Caco-2 (cell line): ENCODE data around the gene HSPH1. TPM values are rescaled to one million over a fixed set of nuclear protein-coding genes. Genes with fewer than 3 reads are reported as not detected.
A peak's percentile ranks its signal among the peaks of the same experiment; 100 is the strongest.

Experiments used
- BruUV-seq: library from RNA; stranded (reverse); fragments of 400-500 nt; replicated peaks from 2 replicates; lab custom pipeline; 2021; lab: Mats Ljungman, UMichigan
- CTCF ChIA-PET: fragments of 300-600 bp; sonication (Branson Sonifier 250); formaldehyde crosslinking; loops from one replicate; lab custom pipeline; 2022; ENCODE audit warnings: antibody characterized with exemption; lab: Charles Lee
- POLR2A ChIA-PET: fragments of 300-600 bp; sonication (Branson Sonifier 250); formaldehyde crosslinking; loops from one replicate; lab custom pipeline; 2022; ENCODE audit warnings: antibody characterized with exemption; lab: Charles Lee
- DNase-seq, 2 experiments: peaks; one replicate each; pipeline versions ENCODE4 v3.0.0 to v3.0.0-alpha.2; 2020 to 2022
- H3K27me3 ChIP-seq: replicated peaks from 2 replicates; pipeline ENCODE4 v1.6.0; 2011; ENCODE audit warnings: low read length; ENCODE audit not compliant: control insufficient read depth, insufficient read depth
- H3K36me3 ChIP-seq: 2 replicates; pipeline ENCODE4 v1.5.1; 2011; ENCODE audit warnings: low read length; ENCODE audit not compliant: control insufficient read depth, insufficient read depth
- H3K4me1 ChIP-seq: fragments of 250-450 bp; sonication (Bioruptor Pico); 2 replicates; pipeline ENCODE4 v1.5.1; 2020; ENCODE audit warnings: mild to moderate bottlenecking
- H3K4me3 ChIP-seq: 2 replicates; pipeline ENCODE4 v1.5.1; 2011; ENCODE audit warnings: low read depth, mild to moderate bottlenecking, control low read depth, low read length
- H3K9me3 ChIP-seq: fragments of 250-450 bp; sonication (Bioruptor Pico); 2 replicates; pipeline ENCODE4 v1.5.1; 2020; ENCODE audit warnings: mild to moderate bottlenecking, moderate library complexity
- H3K27ac Mint-ChIP-seq: one replicate; pipeline ENCODE4 v1.8.0; 2022; ENCODE audit warnings: mixed read lengths; ENCODE audit not compliant: unreplicated experiment
- H3K27me3 Mint-ChIP-seq: one replicate; pipeline ENCODE4 v1.8.0; 2022; ENCODE audit warnings: mixed read lengths; ENCODE audit not compliant: insufficient read depth, unreplicated experiment
- H3K36me3 Mint-ChIP-seq: one replicate; pipeline ENCODE4 v1.8.0; 2022; ENCODE audit warnings: mild to moderate bottlenecking, mixed read lengths; ENCODE audit not compliant: insufficient read depth, unreplicated experiment
- H3K4me1 Mint-ChIP-seq: one replicate; pipeline ENCODE4 v1.8.0; 2022; ENCODE audit warnings: low read depth, mixed read lengths; ENCODE audit not compliant: unreplicated experiment
- H3K4me3 Mint-ChIP-seq: one replicate; pipeline ENCODE4 v1.8.0; 2022; ENCODE audit warnings: mild to moderate bottlenecking, moderate library complexity, mixed read lengths; ENCODE audit not compliant: unreplicated experiment
- H3K9me3 Mint-ChIP-seq: one replicate; pipeline ENCODE4 v1.8.0; 2022; ENCODE audit warnings: mixed read lengths; ENCODE audit not compliant: unreplicated experiment
- intact Hi-C: fragments of 100-400 bp; cut with micrococcal nuclease; formaldehyde crosslinking; loops from one replicate; pipeline ENCODE4 v1.10.0; 2022; ENCODE audit not compliant: unreplicated experiment
- total RNA-seq: library from RNA; stranded (reverse); gene quantifications from 2 replicates; pipeline ENCODE4 v1.2.3, GENCODE V29; 2022
- TF ChIP-seq, protein P1 (sequence below), 2 experiments: fragments of 200-600 bp in 1 of 2; IDR thresholded peaks; 1 replicate in 1 of 2; 2 replicates in 1 of 2; pipeline versions ENCODE4 v1.5.1 to v1.8.0; 2011 to 2022; ENCODE audit warnings: antibody characterized with exemption in 1 of 2, control low read depth in 1 of 2, inconsistent platforms in 1 of 2, low read depth in 1 of 2, low read length in 1 of 2, mild to moderate bottlenecking in 1 of 2, moderate library complexity in 1 of 2; ENCODE audit not compliant: insufficient read depth in 1 of 2, severe bottlenecking in 1 of 2, unreplicated experiment in 1 of 2

Gene HSPH1
- total RNA-seq, 1 experiment from 2014 or later, result 141 TPM

DNA sequence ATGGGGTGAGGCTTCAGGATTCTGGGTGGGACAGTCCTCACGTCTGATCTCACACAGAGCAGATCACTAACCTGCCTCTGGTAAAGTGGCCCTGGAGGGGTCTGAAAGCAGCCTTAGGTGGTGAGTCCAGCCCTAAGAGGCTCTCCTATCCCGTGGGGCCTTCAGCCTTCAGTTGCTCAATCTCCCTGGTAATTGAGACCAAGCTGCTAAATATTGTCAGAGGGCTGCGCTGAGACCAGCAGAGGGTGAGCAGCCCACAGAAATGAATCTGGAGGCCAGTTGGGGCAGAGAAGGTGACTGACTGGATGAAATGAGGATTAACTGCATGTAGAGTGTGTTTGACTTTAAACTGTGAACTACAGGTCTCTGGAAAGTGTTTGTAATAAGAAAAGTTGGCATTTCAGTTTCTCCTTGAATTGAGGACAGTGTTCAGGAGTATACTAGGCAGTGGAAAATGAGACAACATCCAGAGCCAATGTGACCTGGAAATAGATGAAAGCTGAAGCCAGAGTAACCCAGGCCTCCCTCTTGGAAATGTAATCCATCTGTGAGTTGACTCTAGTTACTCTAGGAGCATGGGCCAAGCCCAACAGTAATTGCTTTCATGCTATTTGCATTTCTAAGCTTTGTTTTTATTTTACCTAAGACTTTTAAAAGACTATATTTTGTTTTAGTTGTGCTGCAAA is 14.3 kb upstream of the HSPH1 start:
- H3K27me3 ChIP-seq, result no peaks in the 10 kb centered on the region
- no TSS peak for BruUV-seq
- H3K36me3 Mint-ChIP-seq, result peaks cover 5% of the 10 kb centered on the region
- DNase-seq, result no peak
- H3K4me3 ChIP-seq, result no peak overlapping the region
- H3K36me3 ChIP-seq, result no peaks in the 10 kb centered on the region
- no peaks in the 10 kb centered on the region for H3K27me3 Mint-ChIP-seq
- H3K9me3 ChIP-seq, result no peaks in the 10 kb centered on the region; the same call in 1 of the 2 replicates
- H3K27ac Mint-ChIP-seq, result no peak overlapping the region
- intact Hi-C loops, result loop anchor here (10.0 kb wide), 1 partner anchor 249 kb away; no protein-coding TSS in a partner anchor
- TF ChIP-seq, protein P1, sequence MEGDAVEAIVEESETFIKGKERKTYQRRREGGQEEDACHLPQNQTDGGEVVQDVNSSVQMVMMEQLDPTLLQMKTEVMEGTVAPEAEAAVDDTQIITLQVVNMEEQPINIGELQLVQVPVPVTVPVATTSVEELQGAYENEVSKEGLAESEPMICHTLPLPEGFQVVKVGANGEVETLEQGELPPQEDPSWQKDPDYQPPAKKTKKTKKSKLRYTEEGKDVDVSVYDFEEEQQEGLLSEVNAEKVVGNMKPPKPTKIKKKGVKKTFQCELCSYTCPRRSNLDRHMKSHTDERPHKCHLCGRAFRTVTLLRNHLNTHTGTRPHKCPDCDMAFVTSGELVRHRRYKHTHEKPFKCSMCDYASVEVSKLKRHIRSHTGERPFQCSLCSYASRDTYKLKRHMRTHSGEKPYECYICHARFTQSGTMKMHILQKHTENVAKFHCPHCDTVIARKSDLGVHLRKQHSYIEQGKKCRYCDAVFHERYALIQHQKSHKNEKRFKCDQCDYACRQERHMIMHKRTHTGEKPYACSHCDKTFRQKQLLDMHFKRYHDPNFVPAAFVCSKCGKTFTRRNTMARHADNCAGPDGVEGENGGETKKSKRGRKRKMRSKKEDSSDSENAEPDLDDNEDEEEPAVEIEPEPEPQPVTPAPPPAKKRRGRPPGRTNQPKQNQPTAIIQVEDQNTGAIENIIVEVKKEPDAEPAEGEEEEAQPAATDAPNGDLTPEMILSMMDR (IDR thresholded peaks at IDR 0.05; ENCODE audit: insufficient read depth in 1 of 2, low read depth in 1 of 2, low read length in 1 of 2, severe bottlenecking in 1 of 2, unreplicated experiment in 1 of 2), result no peak
- H3K4me1 Mint-ChIP-seq, result peaks cover 17% of the 10 kb centered on the region
- POLR2A ChIA-PET, result no interaction called here
- peaks cover 10% of the 10 kb centered on the region for H3K9me3 Mint-ChIP-seq
- H3K4me3 Mint-ChIP-seq, result no peak overlapping the region
- peaks cover 18% of the 10 kb centered on the region for H3K4me1 ChIP-seq
- CTCF ChIA-PET, result interaction anchor here (0.9 kb wide), 1 partner anchor 248 kb away, joined by 3 read pairs; no protein-coding TSS in a partner anchor

DNA sequence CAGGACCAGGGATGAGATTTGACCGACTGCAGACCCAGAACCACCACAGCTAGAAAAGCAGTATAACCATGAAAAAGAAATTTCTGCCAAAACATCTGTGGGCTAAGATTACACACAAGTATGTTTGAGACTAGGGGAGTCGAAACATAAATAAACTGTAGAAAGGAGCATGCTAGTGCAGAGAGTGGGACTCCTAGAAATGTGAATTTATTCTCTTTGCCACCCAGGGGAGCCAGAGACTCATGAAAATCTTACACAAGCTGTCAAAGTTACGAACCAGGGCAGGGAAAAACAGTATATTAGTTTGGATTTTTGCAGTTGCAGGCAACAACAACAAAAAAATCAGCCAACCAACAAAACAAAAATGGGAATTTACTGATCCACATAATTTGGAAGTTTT is 12.3 kb upstream of the HSPH1 start:
- no TSS peak for BruUV-seq
- no peak overlapping the region for H3K4me3 Mint-ChIP-seq
- intact Hi-C loops, result loop anchor here (10.0 kb wide), 1 partner anchor 251 kb away; no protein-coding TSS in a partner anchor
- Histone ChIP-seq H3K9me3 (no peaks in the 10 kb centered on the region; the same call in 1 of the 2 replicates), H3K4me1 (peaks cover 18% of the 10 kb centered on the region), H3K4me3 (no peak overlapping the region), H3K36me3 (no peaks in the 10 kb centered on the region), H3K27me3 (no peaks in the 10 kb centered on the region)
- peaks cover 5% of the 10 kb centered on the region for H3K36me3 Mint-ChIP-seq
- POLR2A ChIA-PET, result no interaction called here
- peak overlapping the region; percentile 90 for H3K27ac Mint-ChIP-seq
- CTCF ChIA-PET, result interaction anchor here (0.6 to 1.2 kb wide), 3 partner anchors 9 to 250 kb away, joined by 3 to 9 read pairs (median 3); partner anchors contain the start of gene B3GLCT
- no peaks in the 10 kb centered on the region for H3K27me3 Mint-ChIP-seq
- peaks cover 24% of the 10 kb centered on the region for H3K4me1 Mint-ChIP-seq
- H3K9me3 Mint-ChIP-seq, result peaks cover 22% of the 10 kb centered on the region
- no peak for DNase-seq
- TF ChIP-seq, protein P1 (IDR thresholded peaks at IDR 0.05; ENCODE audit: insufficient read depth in 1 of 2, low read depth in 1 of 2, low read length in 1 of 2, severe bottlenecking in 1 of 2, unreplicated experiment in 1 of 2), result peak; percentile 16 to 18

DNA sequence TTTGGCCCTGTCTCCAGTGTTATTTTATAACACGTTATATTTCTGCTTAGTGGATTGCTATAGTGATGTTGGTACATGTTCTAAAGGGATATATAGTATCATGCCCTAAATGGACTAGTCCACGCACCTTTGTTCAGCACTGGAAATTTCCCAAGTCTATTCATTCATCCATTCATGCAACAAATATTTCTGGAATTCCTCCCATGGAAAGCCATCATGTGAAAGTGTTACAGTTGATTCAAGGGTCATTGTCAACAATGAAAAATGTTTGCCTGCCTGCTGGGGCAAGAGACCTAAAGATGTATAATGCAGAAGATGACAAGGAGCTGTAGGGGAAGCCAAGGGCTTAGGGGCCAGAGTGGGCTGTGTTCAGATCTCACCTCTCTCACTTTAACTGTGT is 10.8 kb upstream of the HSPH1 start:
- BruUV-seq, result no TSS peak
- TF ChIP-seq, protein P1 (IDR thresholded peaks at IDR 0.05; ENCODE audit: insufficient read depth in 1 of 2, low read depth in 1 of 2, low read length in 1 of 2, severe bottlenecking in 1 of 2, unreplicated experiment in 1 of 2), result no peak
- H3K36me3 ChIP-seq, result no peaks in the 10 kb centered on the region
- Mint-ChIP-seq H3K9me3 (peaks cover 19% of the 10 kb centered on the region), H3K27ac (peak overlapping the region; percentile 90), H3K4me1 (peaks cover 25% of the 10 kb centered on the region), H3K36me3 (peaks cover 5% of the 10 kb centered on the region), H3K4me3 (peak overlapping the region; percentile 13), H3K27me3 (no peaks in the 10 kb centered on the region)
- H3K9me3 ChIP-seq, result no peaks in the 10 kb centered on the region; the same call in 1 of the 2 replicates
- H3K4me1 ChIP-seq, result peaks cover 24% of the 10 kb centered on the region
- ChIA-PET POLR2A (no interaction called here), CTCF (no interaction called here)
- H3K4me3 ChIP-seq, result no peak overlapping the region
- peak; percentile 54 to 67 for DNase-seq
- H3K27me3 ChIP-seq, result no peaks in the 10 kb centered on the region
- intact Hi-C loops, result loop anchor here (1.0 to 10.0 kb wide), 3 partner anchors 10 to 252 kb away; partner anchors contain the start of gene B3GLCT
